ENCODE results near the gene AMFR.
"Not testable (repeated sequence)": the region's sequence is repeated elsewhere in the genome, so short reads cannot be mapped to it uniquely, and the experiment has no call there.

Gene AMFR

DNA sequence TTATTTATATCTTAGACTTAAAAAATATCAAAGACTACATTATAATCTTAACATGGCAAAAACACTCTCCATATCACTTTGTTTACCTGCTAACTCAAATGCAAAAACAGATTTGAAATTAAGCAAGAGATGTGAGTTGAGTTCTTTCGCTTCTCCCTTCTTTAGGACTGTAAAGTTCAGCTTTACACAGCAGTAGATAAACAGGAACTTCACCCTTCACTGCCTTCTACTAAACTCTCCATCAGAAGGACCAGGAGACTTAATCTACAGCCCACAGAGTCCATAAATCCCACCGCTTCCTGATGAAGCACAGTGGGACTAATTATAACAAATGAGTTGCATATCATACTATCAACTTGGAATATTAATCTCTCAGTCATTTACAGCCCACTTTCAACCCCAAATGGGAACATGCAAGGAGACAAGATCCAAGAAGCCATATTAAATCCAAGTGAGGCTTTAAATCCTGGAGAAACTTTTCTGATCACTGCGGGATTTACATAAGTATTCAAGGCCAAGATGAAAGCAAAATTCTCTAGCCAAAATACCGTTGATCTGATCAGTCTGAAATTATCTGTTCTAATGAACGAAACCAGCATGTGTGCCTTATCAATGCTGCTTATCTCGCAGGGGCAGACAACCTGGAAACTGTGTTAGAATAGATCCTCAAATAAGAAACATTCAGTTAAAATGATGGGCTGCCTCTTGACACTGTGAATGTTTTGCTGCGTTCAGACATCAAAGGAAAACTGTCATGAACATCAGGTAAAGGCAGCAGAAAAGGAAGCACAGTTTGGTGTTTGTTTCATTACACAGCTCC lies 1.6 kb downstream of the AMFR start:
- no peak for DNase-seq (ENCODE audit: low read depth)

DNA sequence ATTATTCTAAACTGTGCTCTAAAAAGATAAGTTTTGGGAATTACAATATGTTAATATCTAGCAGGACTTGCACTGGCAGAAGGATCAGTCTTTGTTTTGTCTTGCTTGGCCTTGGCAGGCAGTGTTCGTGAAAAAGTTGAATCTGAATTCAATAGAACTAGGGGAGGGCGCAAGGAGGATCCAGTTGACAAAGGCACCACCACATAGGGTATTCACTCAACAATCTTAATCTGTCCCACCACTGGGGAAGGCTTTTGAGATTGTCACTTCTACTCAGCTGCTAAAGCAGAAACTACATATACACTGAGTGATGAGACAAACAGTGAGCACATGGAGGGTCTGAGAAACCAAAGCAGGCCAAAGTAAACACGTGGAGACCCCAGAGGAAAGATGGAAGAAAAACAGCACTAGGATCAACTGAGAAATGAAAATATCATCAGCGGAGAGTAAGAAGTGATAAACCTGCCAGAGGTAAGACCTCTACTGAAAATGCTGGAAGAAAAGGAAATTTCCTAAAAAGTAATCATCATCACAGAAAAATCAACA lies 2.4 kb downstream of the AMFR start:
- DNase-seq (ENCODE audit: low read depth), result no peak

DNA sequence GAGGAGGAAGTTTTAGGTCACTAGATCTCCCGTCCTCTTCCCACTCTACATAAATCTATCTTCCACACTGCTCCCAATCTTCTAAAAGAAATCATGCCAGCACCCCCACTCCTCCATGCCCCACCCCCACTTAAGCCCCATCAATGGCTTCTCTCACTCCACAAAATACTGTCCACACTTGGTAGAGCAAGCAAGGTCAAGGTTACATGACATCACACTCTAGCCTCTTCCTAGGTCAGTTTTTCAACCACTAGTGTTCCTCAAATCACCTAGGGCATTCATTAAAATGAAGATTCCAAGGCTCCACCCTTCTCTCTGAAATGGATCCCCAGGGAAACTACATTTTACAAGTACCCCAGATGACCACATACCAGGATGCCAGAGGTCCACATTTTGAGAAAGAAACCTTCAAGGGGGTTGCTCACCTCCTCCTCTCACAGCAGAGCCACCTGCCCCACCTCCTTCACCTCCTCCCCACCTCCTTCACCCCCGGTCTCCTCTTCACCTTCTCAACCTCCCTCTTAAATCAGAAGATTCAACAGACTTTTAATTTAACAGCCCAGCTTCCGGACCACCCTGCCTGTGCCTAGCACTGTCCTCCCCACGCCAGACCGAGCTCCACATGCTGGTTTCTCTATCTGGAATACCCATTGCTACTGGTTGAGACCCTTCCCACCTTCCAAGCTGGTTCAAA lies 3.2 kb downstream of the AMFR start:
- no peak for DNase-seq (ENCODE audit: low read depth)

DNA sequence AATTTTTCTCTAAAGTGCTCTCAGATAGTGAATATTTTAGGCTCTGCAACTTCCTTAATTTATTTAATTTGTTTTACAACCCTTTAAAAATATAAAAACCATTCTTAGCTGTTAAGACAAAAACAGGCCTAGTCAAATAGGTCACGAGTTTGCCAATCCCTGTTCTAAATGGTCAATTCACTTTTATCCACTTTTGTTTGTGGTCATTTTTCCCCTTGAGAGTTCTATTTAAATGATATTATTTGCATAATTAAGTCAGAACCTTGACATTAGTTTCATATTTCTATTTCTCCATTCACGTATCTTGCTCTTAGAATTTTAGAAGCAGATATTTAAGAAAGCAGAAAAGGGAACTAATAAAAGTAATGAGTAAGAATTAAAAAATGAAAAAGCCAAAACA lies 4.0 kb downstream of the AMFR start:
- DNase-seq (ENCODE audit: low read depth), result no peak

DNA sequence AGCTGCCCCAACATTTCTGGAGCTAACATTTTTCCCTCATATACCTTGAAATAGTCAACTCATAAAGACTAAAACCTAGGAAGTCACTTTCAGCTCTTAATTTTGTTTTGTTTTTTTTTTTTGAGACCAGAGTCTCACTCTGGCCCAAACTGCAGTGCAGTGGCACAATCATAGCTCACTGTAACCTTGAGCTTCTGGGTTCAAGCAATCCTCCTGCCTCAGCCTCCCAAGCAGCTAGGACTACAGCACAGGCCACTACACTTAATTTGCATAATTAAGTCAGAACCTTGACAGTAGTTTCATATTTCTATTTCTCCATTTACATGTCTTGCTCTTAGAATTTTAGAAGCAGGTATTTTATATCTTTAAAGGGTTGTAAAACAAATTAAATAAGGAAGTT lies 4.7 kb downstream of the AMFR start:
- DNase-seq (ENCODE audit: low read depth), result no peak

DNA sequence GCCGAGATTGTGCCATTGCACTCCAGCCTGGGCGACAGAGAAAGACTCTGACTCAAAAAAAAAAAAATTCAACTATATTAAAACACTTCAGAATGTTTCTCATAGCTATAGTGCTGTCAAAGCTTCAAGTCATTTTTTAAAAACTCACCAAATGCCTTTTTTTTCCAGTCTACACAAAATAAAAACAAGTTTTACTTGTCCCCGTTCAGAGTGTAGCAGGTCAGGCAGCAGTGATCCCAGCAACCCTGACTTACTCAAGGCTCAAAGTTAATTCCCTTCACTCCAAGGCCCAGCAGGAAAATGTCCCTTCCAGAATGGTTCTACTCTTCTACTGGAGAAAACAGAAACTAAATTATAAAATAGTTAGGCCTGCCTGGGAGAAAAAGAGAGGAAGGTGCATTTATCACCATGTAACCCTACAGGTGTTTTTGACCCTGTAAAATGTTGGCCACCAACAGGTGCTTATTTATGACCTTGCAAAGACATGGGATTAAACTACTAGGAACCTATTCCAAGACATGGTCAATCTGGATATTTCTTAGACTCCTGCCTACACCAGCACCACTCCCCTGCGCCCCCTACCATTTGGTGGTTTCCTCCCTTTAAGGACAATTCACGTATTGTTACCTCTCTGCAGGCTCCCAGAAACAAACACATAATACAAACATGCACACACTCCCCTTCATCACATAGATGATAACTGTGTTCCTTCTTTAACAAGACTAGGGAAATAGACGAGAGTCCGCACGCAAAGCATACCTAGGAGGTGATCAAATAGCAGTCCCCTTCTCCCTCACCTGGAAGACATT lies 5.4 kb downstream of the AMFR start:
- no peak for DNase-seq (ENCODE audit: low read depth)

DNA sequence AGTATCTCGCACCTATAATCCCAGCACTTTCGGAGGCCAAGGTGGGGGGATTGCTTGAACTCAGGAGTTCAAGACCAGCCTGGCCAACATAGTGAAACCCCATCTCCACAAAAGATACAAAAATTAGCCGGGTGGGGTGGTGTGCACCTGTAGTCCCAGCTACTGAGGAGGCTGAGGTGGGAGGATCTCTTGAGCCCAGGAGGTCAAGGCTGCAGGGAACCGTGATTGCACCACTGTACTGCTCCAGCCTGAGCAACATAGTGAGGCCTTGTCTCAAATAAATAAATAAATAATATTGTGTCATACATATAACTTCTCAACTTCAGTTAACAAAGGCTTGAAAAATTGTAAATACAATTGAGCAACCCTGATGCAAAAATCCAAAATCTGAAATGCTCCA lies 8.2 kb downstream of the AMFR start:
- no peak for DNase-seq (ENCODE audit: low read depth)

DNA sequence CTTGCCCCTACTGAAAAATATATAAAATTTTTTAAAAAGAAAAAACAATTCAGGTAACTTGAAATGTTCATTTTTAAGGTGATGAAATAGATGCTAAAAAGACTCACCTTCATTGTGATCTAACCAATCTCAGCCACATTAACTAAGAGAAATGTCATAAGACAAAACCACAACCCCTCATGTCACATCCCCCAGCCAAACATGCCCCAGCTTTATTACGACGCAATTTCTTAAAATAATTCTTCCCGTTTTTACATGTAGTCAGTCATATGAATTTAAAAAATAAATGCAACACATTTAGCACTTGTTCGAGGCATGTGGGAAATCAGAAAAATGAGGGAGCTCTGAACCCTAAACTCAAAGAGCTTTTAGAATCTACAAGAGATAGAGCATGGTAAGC lies 9.5 kb downstream of the AMFR start:
- DNase-seq (ENCODE audit: low read depth), result no peak

DNA sequence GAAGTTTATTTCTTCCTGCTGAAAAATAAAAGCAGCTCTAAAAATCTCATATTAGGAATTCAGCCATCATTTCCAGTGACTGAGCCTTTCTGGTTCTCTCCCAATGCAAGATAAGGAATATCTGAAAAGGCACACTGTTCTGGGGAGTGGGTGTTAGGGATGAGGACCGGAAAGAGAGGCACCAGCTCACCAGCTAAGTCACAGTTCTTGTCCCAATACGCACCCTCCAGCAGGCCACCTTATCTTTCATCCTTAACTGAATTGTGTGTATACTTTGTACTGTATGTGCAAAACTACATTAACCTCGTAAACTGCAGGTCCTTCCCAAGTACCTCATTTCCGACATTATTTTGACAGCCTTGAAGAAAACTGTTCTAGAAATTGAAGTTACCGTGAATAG lies 11.0 kb downstream of the AMFR start:
- no peak for DNase-seq (ENCODE audit: low read depth)

DNA sequence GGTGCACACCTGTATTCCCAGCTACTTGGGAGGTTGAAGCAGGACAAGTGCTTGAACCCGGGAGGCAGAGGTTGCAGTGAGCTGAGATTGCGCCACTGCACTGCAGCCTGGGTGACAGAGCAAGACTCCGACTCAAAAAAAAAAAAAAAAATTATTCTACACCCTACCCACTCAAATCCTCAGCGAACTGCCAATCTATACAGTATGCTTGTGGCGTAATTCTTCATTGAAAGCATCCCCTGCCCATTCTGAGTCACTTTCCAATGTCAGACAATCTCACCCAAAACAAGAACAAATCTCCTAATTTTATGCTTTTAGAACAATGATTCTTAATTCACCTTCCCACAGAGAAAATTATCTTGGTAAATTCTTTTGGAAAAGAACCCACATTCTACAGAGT lies 12.0 kb downstream of the AMFR start:
- no peak for DNase-seq (ENCODE audit: low read depth)

DNA sequence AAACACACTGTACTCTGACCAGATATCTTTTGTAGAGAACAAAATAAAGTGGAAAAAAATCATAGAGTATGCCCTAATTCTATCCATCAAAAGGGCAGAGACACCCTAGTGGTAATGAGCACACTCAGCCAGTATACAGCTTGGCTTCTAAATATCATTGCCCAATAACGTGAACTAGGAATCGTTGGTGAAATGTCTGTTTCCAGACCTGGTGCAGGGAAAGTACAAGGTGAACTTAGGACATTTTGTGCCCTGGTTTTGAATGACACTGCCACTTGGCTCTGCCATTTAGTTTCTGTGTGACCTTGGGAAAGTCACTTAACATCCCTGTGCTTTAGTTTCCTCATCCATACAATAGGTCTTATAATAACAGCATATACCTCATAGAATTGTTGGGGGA lies 13.7 kb downstream of the AMFR start:
- DNase-seq (ENCODE audit: low read depth), result no peak

DNA sequence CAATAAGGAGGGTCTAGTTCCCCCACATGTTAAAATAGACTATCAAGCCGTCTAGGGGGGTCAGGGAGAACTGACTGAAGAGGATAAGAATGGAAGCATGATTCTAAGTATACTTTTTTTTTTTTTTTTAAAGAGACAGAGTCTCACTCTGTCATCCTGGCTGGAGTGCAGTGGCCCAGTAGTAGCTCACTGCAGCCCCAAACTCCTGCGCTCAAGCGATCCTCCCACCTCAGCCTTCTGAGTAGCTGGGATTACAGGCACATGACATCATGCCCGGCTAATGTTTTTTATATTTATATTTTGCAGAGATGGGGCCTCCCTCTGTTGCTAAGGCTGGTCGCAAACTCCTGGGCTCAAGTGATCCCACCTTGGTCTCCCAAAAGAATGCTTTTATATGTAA lies 14.2 kb downstream of the AMFR start:
- no peak for DNase-seq (ENCODE audit: low read depth)

DNA sequence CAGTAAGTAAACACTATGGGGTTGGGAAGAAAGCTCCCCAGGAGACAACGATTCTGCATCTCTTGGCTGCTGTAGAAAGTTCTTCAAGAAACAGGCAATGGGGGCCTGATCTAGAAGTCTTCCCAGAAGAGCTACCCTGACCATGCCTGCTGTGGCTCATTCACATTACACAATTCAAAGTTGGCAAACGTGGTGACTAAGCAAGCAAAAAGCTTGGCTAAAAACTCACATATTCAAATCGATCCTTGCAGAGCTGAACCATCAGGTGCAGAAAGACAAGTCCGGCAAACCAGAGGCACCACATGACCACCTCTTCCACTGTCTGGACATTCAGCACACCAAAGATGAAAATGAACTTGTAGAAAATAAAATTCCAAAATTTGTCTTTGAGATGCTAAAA lies 16.1 kb downstream of the AMFR start:
- DNase-seq (ENCODE audit: low read depth), result no peak

DNA sequence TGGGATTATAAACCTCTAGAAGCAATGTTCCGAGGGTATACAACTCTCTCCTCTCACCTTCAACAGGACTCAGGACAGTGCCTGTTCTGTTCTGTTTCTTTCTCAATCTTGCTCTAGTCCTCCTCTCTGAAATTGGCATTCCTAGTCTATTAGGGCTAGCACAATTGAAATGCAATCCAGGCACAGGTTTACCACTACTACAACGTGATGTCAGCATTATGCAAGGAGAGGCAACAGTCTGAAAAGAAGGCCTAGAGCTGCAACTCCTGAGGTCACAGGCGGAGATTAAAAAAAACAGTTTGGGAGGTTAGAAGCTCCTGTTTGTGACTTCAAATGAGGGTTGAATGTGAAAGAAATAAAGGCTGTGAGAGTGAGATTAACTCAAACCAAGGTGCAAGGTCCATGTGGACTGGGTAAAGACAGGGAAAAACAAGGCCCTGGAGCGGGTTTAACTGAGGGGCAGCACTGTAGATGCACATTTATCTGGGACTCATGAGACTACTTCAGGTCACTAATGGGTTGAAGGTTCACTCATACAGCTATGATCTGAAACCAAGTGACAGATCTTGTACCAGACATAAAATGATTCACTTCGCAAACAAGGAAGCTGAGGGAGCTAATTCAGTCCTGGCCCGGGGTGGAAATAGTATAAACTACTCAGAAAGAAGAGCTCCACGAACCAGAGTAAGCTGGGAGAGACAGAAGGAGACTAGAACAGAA lies 16.8 kb downstream of the AMFR start:
- no peak for DNase-seq (ENCODE audit: low read depth)

DNA sequence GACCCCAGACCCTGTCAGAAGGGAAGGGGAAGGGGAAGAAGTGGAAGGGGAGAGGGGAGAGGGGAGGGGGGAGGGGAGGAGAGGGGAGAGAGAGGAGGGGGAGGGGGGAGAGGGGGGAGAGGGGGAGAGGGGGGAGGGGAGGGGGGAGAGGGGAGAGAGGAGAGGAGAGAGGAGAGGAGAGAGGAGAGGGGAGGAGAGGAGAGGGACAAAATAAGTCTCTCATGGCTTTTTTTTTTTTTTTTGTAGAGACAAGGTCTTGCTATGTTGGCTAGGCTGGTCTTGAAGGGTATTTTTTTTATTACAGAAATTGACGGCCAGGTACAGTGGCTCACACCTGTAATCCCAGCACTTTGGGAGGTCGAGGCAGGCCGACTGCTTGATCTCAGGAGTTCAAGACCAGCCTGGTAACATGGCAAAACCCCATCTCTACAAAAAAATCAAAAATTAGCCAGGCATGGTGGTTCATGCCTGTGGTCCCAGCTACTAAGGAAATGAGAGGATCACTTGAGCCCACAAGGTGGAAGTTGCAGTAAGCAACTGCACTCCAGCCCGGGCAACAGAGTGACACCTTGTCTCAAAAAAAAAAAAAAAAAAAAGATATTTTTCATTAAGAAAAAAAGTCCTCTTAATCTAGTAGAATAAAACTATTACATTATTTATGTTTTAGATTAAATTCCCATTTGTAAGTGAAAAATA lies 19.2 kb downstream of the AMFR start:
- no peak for DNase-seq (ENCODE audit: low read depth)

DNA sequence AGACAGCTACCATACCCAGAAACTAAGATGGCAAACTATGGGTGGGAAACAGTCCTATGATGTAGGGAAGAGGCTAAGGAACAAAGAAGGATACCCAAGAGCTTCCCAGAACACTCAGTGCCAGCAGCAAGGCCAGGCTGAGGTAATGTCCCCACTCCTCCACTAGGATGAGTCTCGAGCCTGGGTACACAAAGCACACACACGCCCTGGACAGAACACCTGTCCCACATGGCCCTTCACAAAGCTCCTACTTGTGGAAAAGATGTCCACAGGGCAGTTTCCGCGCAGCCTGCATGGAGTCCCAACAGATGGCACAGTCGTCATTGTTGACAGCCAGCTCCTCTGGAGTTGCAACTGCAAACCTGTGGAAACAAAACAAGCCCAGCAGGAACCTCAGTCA lies 23.9 kb downstream of the AMFR start:
- DNase-seq (ENCODE audit: low read depth), result no peak

DNA sequence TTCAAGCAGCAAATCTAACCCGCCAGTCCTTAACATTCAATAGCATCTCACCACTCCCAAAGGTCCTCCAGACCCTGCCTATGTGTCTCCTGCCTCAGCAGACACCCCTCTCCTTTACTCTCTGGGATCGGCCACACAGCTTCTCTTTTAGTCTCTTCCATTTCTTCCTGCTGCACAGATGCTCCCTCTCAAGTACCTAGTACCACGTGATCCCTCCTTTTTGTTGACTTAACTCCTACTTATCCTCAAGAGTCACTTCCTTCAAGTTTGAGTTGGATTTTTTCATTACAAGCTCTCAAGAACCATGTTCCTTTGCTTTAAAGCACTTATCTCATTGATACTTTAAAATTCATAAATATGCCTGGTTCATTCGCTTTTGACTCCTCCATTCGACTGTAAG lies 24.9 kb downstream of the AMFR start:
- DNase-seq (ENCODE audit: low read depth), result no peak

DNA sequence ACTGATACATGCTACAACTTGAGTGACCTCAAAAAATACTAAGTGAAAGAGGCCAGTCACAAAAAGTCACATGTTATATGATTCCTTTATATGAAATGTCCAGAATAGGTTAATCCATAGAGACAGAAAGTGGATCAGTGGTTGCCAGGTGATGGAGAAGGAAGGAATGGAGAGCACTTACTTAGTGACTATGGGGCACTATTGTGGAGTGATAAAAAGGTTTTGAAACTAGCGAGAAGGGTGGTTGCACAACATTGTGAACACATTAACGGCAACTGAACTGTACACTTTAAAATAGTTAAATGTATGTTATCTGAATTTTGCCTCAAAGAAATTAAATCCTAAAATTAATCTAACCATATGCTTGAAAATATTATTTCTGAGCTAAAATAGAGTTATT lies 25.9 kb downstream of the AMFR start:
- DNase-seq (ENCODE audit: low read depth), result no peak

DNA sequence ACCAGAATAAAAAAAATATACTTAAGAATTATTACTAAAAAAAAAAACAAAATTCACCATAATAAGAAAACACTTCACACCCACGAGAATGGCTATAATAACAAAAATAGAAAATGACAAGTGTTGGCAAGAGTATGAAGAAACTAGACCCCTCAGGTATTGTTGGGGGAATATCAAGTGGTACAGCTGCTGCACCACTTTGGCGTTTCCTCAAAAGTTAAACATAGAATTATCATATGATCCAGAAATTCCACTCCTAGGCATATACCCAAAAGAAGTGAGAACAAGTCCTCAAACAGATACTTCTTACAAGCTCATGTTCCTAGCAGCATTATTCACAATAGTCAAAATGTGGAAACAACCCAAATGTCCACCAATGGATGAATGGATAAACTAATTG lies 26.3 kb downstream of the AMFR start:
- no peak for DNase-seq (ENCODE audit: low read depth)

DNA sequence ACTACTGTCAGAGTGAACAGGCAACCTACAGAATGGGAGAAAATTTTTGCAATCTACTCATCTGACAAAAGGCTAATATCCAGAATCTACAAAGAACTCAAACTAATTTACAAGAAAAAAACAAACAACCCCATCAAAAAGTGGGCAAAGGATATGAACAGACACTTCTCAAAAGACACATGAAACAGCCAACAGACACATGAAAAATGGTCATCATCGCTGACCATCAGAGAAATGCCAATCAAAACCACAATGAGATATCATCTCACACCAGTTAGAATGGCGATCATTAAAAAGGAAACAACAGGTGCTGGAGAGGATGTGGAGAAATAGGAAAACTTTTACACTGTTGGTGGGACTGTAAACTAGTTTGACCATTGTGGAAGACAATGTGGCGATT lies 28.6 kb downstream of the AMFR start:
- not testable (repeated sequence) for DNase-seq (ENCODE audit: low read depth)

DNA sequence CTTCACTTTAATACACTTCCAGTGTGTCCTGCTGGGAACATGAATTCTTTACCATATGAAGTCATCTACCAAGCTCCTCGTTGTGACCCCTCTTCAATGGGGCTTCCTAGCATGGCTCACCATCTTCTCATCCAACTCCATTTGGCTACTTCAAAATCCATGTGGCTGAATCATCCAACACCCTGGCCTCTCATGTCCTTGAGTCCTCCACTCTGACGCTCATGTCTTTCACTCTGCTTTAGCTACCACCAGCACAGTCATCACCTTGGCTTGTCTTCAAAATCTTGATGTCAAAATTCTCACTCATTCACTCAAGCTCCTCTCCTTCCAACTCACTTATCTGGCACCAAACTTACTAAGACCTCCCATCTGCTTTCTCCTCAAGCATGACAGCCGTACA lies 35.8 kb downstream of the AMFR start:
- no peak for DNase-seq (ENCODE audit: low read depth)

Measured in CMK (cell line).